Left forelimb (tissue), 1 donor: ENCODE measurements around the gene ZNF688.
"Not testable (repeated sequence)": the region's sequence is repeated elsewhere in the genome, so short reads cannot be mapped to it uniquely, and the experiment has no call there.

Experiments
- DNase-seq: peaks from one replicate; pipeline ENCODE4 v3.0.0-alpha.2; 2018; ENCODE audit warnings: low spot score

ZNF688 gene

DNA sequence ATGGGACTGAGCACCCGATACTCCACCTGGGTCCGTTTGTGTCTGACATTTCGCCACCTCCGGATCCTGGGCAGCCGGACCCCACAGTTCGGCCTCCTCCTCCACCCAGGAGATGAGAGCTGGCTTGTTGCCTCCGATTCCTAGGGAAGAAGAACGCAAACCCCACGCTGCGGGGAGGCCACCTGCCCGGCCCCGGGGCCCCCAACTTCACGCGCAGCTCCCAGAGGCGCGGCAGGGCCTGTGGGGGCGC, 13.9 kb downstream of the ZNF688 start:
- no peak for DNase-seq

GRCh38 chr16:30556125-30556473, 15.4 kb downstream of the ZNF688 start:
- DNase-seq: no peak

DNA sequence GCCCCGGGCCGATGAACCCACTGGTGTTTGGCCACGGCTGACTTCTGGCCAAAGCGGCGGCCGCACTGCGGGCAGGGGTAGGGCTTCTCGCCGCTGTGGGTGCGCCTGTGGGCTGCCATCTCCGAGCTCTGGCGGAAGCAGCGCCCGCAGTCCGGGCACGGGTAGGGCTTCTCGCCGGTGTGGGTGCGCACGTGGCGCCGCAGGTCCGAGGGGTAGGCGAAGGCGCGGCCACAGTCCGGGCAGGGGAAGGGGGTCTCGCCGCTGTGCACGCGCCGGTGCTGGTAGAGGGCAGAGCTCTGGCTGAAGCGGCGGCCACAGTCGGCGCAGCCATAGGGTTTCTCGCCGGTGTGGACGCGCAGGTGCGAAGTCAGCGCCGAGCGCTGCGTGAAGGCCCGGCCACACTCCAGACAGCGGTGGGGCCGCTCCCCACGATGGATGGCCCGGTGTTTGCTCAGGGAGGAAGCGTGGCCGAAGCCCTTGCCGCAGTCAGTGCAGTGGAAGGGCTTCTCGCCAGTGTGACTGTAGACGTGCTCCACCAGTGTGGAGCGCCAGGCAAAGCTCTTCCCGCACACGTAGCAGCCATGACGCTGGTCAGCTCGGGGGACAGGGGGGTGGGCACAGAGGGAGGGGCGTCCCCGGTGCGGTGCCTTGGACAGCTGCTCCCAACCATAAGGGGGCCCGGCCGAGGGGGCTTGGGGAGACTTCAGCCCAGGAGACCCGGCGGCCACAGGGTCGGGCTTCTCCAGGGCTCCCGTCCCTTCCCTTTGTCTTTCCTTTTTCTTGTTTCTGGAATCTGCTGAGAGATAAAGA, 16.0 kb downstream of the ZNF688 start:
- DNase-seq: no peak

DNA sequence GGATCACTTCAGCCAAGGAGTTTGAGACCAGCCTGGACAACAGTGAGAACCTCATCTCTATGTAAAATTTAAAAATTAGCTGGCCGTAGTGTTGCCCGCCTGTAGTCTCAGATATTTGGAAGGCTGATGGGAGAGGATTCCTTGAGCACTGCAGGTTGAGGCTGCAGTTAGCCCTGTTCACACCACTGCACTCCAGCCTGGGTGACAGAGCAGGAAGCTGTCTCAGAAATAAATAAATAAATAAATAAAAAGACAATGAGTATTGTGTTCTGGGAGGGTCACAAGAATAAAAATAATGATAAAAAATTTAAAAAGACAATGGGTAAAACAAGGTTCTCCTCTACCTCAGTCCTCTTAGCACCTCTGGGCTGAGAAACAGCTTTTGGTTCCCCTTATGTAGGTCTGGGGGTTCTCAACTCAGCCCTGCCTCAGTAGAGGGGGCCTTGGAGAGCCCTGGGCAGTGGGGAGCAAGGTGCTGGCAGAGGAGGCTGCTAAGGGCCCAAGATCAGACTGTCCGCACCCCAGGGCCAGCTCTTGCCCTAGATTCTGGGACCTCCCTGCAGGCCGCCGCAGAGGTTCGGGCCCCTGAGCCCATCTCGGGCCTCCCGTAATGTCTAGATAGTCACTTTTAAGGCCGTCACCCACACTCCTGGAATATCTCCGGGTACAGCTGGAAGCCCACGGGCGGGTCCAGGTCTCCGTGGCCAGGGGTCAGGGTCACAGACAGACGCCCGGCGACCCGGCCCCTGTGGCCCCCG, 16.8 kb downstream of the ZNF688 start:
- DNase-seq: no peak

- no peak for DNase-seq
These were observed 18.1 kb downstream of the ZNF688 start for GRCh38 chr16:30553393-30553899.

DNA sequence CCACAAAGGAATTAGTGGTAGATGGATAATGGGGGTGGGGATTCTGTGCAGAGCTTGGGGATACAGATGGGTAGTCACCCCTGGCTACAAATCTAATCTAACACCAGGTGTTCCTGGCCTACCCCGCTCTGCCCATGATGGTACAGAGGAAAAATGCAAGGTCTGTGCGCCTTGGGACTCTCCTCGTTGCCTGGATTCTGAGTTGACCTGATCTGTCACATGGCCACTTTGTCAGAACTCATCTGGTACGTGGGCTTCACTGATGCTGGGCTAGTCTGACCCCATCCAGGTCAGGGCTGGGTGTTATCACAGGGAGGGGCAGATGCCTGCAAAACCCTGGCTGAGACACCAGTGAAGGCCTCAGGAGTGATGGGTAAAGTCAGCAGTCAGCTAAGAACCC, 18.6 kb downstream of the ZNF688 start:
- no peak for DNase-seq

DNA sequence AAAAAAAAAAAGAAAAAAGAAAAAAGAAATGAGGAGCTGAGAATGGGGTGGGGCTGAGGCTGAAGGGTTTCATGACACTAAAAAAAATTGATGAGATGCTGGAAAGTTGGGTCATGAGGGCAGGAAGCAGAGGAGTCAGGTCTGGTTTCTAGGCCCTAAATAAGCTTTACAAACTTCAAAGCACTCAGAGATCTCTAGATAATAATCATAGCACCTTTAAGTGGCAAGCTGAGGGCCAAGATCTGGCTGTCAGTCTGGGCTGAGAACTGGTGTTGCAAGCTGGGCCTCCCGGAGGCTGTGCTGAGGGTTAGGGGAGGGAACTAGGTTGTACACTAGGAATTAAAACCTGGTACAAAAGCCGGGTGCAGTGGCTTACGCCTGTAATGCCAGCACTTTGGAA, 19.7 kb downstream of the ZNF688 start:
- DNase-seq: no peak

DNA sequence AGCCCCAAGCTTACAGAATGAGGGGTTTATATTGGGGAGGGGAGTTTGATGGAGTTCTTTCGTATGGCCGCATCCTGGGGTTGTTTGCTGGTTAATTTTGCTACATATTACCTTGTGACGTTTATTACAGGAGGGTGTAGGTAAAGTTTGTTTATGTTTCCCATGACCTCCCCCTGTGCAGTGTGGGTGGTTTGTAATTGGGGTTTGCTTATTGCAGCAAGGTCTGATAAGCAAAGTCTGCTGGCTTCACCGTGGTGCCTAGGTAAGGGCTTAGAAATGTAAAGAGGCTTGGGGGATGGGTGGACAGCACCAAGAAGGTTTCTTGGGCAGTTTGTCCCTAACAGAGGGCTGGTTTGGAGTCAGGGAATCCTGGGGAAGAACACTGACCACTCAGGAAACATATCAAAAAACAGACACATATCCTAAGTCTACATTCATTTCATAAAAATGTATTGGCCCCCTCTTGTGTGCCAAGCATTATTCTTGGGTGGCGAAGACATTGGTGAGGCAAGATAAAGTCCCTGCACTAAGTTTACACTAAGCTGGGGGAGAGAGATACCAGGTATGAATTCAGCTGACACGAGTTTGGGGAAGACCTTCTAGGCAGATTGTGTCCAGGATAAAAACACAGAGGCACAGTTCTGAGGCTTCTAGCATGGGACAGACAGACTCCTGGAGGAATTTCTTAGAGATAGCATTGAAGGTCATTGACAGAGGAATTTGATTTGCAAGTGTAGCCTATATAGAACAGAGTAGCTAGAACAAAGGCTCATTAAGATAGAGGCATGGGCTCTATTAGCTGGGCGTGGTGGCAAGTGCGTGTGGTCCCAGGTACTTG, 22.9 kb downstream of the ZNF688 start:
- no peak for DNase-seq

DNA sequence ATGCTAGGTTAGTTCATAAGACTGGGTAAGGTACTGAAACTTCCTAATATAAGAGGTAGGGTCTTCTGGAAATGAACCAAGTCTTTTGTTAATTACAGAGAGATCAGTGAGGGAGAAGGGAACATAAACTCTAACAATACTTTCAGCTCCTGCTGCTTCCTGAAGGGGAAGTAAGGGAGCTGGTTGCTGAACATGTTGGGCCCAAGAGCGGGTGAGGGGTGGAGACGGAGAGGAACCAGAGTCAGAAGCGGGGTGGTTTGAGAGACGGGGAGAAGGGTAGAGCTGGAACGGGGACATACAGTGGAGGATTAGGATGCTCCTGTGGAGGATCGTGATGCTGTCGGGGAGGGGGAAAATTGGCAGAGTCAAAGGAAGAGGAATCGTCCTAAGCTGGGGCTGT, 25.4 kb downstream of the ZNF688 start:
- no peak for DNase-seq

- no peak for DNase-seq
These were observed 28.4 kb downstream of the ZNF688 start for GRCh38 chr16:30543067-30543466.

DNA sequence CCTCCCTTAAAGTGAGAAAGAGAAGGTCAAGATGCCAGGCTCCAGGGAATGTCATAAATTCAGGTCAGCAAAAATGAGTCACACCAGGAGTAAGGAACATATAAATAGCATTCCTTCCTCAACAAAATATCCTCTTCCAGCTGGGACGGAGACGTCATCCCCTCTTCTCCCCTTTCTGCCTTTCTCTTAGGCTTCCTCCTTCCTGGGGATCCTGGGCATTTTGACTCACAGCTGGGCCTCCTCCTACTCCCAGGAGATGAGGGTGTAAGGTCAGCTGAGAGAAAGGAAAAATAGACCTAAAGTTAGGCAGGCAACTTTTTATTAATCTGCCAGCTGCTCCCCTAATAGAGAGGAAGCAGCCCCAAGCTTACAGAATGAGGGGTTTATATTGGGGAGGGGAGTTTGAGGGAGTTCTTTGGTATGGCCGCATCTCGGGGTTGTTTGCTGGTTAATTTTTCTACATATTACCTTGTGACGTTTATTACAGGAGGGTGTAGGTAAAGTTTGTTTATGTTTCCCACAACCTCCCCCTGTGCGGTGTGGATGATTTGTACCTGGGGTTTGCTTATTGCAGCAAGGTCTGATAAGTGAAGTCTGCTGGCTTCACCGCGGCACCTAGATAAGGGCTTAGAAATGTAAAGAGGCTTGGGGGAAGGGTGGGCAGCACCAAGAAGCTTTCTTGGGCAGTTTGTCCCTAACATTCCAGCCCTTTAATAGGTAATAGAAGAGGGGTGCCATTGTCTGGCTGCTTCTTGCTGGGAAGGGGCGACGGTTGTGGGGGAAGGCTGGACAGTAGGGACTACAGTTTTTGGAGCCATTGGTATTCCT, 29.8 kb downstream of the ZNF688 start:
- no peak for DNase-seq

DNA sequence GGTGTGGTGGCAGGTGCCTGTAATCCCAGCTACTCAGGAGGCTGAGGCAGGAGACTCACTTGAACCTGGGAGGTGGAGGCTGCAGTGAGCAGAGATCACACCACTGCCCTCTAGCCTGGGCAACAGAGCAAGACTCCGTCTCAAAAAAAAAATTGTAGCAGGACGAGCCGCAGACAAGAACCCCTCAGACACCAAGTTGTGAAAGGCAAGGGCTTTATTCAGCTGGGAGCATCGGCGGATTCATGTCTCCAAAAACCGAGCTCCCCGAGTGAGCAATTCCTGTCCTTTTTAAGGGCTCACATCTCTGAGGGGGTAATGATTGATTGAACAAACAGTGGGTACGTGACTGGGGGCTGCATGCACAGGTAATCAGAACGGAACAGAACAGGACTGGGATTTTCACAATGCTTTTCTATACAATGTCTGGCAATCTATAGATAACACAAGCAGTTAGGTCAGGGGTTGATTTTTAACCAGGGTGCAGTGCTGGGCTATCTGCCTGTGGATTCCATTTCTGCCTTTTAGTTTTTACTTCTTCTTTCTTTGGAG, 30.5 kb downstream of the ZNF688 start:
- DNase-seq: not testable (repeated sequence)

- not testable (repeated sequence) for DNase-seq
These were observed 31.5 kb downstream of the ZNF688 start for GRCh38 chr16:30539986-30540526.

GRCh38 chr16:30539000-30539964, 32.2 kb downstream of the ZNF688 start:
- DNase-seq: no peak

GRCh38 chr16:30536391-30537024, 35.0 kb downstream of the ZNF688 start:
- DNase-seq: not testable (repeated sequence)

DNA sequence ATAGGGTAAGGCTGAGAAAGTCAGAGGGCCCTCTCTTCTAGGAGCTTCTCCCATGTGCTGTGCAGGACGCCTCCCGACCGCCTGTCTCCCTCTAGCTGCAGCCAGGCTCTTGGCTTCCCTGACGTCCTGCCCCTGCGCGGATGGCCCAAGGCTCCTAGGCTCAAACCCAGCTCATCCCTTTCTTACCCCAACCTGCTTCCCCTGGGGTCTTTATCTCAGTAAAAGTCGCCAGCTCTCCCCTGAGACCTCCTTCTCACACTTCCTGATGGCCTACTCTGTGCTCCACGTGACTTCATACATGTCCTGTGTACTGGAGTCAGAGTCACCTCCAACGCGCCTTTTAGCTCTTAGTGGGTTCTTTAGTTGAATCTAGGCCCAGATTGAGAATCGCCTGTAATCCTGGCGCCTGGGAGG, 35.7 kb downstream of the ZNF688 start:
- DNase-seq: peak; percentile 78

- no peak for DNase-seq
These were observed 36.3 kb downstream of the ZNF688 start for GRCh38 chr16:30535106-30535776.

- DNase-seq: peak; percentile 95
These were observed 37.0 kb downstream of the ZNF688 start, which contains the start of gene ZNF747 for GRCh38 chr16:30534368-30535105. ZNF747 (minus strand) TSS chr16:30534858; CDS start chr16:30534679, 179 bp downstream.
